GM13976 (cell line): ENCODE measurements around the gene ARHGDIA.
"Not testable (repeated sequence)": the region's sequence is repeated elsewhere in the genome, so short reads cannot be mapped to it uniquely, and the experiment has no call there.

Experiments
- DNase-seq: peaks from one replicate; pipeline ENCODE4 v3.0.0; 2012; ENCODE audit warnings: low spot score
- CTCF ChIP-seq: IDR thresholded peaks from 2 replicates; pipeline ENCODE4 v1.5.1; 2012; ENCODE audit warnings: borderline replicate concordance, mild to moderate bottlenecking; ENCODE audit not compliant: insufficient read depth; ENCODE audit errors: extremely low read depth, missing control alignments, control extremely low read depth
- in situ Hi-C: fragments of 300-500 bp; cut with MboI; formaldehyde crosslinking; loops from one replicate; pipeline ENCODE4 v1.12.0; 2022; ENCODE audit warnings: low sequenced_read_pairs, mixed read lengths, inconsistent platforms; ENCODE audit not compliant: unreplicated experiment

Gene ARHGDIA

DNA sequence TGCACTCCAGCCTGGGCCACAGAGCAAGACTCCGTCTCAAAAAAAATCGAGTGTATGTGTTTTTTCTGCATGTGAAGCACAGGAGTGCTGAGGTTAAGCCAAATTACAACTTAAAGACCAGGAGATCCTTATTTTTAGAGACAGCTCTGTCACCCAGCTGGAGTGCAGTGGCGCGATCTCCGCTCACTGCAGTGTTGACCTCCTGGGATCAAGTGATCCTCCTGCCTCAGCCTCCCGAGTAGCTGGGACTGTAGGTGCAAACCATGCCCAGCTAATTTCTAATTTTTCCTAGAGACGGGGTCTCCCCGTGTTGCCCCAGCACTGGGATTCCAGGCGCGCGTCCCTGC is 28.8 kb downstream of the ARHGDIA start:
- no peak for TF ChIP-seq CTCF
- no peak for DNase-seq
- in situ Hi-C loops: no loop called here

DNA sequence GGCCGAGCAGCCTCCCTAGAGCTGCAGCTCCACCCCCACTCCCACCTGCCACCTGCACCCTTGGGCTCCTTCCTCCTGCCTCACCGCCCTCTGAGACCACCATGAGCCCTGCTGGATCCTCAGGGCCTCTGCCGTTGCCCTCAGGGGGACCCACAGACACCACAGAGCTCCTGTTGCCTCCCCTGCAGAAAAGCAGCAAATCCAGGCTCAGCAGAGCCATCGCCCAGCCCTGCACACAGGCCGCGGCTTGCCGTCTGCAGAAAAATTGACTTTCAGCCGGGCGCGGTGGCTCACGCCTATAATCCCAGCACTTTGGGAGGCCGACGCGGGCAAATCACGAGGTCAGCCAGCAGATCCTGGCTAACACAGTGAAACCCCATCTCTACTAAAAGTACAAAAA is 29.3 kb downstream of the ARHGDIA start:
- no peak for TF ChIP-seq CTCF
- in situ Hi-C loops: no loop called here

GRCh38 chr17:81840826-81841778 is 30.0 kb downstream of the ARHGDIA start:
- no peak for TF ChIP-seq CTCF
- no peak for DNase-seq
- in situ Hi-C loops: no loop called here

More for the DNA sequence above, 29.3 kb downstream of the ARHGDIA start:
- DNase-seq: no peak

DNA sequence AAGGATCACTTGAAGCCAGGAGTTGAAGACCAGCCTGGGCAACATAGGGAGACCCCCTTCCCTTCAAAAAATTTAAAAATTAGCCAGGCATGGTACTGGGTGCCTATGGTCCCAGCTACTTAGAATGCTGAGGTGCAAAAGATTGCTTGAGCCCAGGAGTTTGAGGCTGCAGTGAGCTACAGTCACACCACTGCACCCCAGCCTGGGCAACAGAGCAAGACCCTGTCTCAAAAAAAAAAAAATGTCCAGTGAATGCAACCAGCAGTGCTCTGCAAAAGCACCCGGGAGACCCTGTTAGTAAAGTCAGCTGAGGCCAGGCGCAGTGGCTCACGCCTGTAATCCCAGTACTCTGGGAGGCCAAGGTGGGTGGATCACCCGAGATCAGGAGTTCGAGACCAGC is 31.1 kb downstream of the ARHGDIA start:
- in situ Hi-C loops, DNase-seq: not testable (repeated sequence)

DNA sequence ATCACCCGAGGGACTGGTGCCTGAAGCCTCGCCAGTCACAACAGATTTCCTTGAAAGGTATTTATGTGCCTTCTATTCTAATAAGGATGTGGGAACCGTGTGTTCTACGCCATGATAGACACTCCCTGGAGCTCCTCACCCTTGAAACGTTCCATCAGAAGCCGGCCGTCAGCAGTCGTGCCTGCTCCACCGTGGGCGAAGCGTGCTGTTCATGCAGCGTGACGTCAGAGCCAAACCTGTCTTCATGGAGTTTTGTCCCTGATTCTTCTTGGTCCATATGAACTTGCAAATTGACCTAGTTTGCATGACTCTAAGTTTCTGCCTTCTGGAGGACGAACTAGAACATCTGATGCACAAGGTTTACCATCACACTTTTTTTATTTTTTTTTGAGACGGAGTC is 31.8 kb downstream of the ARHGDIA start:
- no peak for DNase-seq
- in situ Hi-C loops: no loop called here
- TF ChIP-seq CTCF: no peak

GRCh38 chr17:81838753-81839255 is 32.3 kb downstream of the ARHGDIA start:
- in situ Hi-C loops: no loop called here
- TF ChIP-seq CTCF: no peak
- no peak for DNase-seq

DNA sequence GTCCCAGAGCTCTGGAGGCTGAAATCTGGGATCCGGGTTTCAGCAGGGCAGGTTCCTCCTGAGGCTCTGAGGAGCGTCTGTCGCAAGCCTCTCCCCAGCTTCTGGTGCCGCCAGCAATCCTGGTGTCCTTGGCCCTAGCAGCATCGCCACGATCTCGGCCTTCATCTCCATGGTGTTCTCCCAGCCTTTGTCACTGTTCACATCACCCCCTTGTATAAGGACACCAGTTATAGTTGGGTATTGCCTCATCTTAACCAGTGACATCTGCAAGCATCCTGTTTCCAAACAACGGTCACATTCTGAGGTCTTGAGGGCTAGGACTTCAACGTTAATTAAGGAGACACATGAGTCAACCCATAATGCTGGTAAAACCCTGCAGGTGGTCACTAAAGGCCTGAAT is 33.5 kb downstream of the ARHGDIA start:
- DNase-seq: no peak
- in situ Hi-C loops: no loop called here
- TF ChIP-seq CTCF: no peak
